GM21825 (cell line): ENCODE data around the gene NUDT1.
"Not testable (repeated sequence)": the region's sequence is repeated elsewhere in the genome, so short reads cannot be mapped to it uniquely, and the experiment has no call there.

Source experiments
- ATAC-seq: cut with Tn5 transposase; IDR thresholded peaks from one replicate; pipeline ENCODE4 v1.9.1; 2021; ENCODE audit warnings: mild to moderate bottlenecking, moderate library complexity; ENCODE audit not compliant: unreplicated experiment

The NUDT1 gene

GRCh38 chr7:2264158-2264557, 22.1 kb downstream of the NUDT1 start:
- ATAC-seq: no peak

DNA sequence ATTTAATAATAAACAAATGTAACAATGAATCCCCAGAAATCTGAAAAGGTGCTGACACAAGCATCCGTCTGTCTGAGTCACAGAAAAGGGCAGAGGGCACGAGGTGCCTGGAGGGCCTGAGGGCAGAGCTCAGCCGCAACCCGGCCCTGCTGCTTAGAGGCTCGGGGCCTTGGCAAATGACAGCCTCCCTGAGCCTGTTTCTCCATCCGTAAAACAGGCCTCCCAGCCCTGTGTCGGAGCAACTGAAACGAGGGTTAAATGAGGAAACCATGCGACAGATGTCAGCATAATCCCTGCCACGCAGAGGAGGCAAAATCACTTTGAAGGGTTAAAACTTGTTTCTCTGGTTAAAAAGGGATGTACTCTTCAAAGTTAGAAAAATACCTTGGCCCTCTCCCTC, 24.9 kb downstream of the NUDT1 start:
- no peak for ATAC-seq

DNA sequence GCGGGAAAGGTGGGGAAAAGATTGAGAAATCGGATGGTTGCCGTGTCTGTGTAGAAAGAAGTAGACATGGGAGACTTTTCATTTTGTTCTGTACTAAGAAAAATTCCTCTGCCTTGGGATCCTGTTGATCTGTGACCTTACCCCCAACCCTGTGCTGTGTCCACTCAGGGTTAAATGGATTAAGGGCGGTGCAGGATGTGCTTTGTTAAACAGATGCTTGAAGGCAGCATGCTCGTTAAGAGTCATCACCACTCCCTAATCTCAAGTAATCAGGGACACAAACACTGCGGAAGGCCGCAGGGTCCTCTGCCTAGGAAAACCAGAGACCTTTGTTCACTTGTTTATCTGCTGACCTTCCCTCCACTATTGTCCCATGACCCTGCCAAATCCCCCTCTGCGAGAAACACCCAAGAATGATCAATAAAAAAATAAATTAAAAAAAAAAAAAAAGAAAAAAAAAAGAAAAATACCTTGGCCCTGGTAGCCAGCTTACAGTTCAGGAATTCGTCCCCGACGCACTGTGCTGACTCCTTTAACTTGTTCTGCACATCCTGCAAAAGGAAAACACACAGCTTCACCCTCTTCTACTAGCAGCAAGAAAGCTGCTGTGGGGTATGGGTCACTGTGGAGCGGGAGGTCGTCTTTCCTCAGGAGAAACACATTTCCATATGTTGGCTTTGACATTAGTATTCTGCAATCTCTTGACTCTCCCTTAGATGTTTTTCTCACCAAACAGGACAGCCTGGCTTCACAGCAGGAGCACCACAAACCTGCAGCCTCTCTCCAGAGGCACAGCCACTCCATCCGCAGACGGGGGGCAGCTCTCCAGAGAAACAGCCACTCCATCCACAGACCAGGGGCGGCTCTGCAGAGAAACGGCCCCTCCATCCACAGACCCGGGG, 27.3 kb downstream of the NUDT1 start:
- not testable (repeated sequence) for ATAC-seq

GRCh38 chr7:2269991-2270460, 28.0 kb downstream of the NUDT1 start:
- no peak for ATAC-seq

GRCh38 chr7:2270495-2270894, 28.5 kb downstream of the NUDT1 start:
- no peak for ATAC-seq

GRCh38 chr7:2271273-2272026, 29.4 kb downstream of the NUDT1 start:
- ATAC-seq: no peak

DNA sequence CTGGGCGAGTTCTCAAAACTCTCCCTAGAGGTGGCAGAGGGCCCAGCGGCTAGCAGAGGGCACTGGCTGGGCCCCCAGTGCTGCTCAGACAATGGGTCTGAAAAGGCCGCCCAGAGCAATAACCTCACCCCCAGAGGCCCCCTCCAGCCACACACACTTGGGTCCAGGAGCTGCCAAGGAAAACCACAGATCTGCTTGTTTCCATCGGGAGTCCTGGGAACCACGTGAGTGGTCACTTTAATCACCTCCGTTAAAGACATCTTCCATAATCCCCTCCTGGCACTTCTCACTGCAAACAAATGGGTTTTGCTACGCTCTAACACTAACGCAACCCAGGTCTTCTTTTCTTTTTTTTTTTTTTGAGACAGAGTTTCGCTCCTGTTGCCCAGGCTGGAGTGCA, 30.0 kb downstream of the NUDT1 start:
- ATAC-seq: no peak

DNA sequence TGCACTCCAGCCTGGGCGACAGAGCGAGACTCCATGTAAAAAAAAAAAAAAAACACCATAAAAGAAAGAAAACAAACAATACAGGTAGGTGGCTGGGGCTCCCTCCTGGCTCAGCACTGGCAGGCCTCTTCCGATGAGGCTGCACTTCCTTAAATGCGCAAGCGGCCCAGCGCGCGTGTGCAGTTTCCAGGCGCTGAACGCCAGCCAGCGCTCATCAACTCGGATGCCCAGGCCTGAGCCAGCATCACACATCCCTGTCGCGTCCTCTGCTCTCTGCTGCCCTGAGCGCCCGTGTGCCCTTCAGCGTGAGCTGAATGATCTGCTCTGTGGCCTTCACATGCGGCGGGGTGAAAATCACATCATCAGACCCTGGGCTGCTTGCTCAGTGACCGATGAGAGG, 31.8 kb downstream of the NUDT1 start:
- ATAC-seq: no peak

GRCh38 chr7:2274666-2275065, 32.6 kb downstream of the NUDT1 start:
- no peak for ATAC-seq

DNA sequence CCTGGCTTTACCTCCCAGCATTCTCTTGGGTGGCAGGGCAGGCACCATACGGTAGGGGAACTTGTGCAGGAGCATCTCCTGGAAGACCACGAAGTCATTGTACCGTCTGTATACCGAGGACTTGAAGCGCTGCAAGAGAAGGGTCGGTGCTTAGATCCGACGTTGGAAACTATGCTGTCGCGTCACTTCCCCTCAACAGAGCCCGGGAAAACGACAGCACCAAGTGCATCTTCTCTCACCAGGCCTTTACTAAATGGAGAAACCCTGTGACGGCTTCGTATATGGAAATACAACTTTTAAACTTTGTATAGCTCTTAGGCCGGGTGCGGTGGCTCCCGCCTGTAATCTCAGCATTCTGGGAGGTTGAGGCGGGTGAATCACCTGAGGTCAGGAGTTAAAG, 33.1 kb downstream of the NUDT1 start:
- no peak for ATAC-seq

- ATAC-seq: no peak
These were observed 34.1 kb downstream of the NUDT1 start for GRCh38 chr7:2276107-2276506.

- no peak for ATAC-seq
These were observed 36.0 kb downstream of the NUDT1 start for GRCh38 chr7:2278026-2278425.

DNA sequence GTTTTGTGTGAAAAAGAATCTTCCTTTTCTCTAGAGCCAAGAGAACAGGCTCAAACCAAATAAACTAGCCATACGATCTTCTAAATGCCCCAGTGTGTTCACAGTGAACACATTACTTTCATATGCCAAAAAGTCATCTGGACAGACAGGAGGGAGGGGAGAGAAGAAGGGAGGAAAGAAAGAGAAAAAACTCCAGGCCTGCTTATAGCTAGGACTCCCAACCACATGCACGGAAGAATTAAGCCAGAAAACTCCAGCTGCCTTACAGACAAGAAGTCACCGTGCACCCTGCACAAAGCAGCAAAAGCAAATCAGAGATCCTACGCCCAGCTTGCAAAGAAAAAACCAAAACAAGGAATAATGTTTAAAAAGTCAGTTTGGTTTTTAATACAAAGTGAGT, 37.9 kb downstream of the NUDT1 start:
- ATAC-seq: no peak

- ATAC-seq: no peak
These were observed 38.4 kb downstream of the NUDT1 start for GRCh38 chr7:2280424-2280823.

DNA sequence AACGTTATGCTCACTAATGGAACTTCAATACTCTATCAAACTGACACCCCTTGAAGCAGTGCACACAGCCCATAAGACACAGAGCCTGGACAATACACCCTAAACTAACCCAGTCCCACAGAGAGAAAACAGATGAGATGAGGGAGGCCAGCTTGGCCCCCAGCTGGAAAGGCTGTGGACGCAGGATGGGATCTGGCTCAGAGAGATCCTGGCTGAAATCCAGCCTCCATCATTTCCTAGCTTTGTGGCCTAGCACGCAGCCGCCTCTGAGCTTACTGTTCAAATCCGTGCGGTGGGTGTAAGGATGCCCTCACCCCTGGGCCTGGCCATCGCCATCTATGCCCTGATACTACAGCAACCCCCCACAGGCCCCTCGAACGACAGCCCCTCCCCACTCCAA, 39.5 kb downstream of the NUDT1 start:
- ATAC-seq: no peak

GRCh38 chr7:2282185-2282751, 40.2 kb downstream of the NUDT1 start:
- ATAC-seq: no peak

DNA sequence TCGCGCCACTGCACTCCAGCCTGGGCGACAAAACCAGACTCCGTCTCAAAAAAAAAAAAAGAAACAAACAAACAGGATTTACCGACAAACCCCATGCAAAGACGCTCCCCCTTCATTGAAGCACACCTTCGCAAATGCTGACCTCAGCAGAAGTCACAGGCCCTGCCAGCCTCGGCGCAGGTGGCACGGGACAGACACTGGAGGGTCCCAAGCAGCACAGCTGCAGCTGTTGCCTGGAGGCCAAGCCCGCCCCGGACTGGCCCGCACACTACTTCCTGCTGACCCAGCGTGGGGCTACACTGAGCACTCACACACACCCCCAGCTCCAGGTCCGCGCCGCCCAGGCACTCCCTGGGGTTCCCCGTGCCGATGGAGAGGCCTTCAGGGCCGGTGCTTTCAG, 41.0 kb downstream of the NUDT1 start:
- ATAC-seq: no peak

- no peak for ATAC-seq
These were observed 45.7 kb downstream of the NUDT1 start for GRCh38 chr7:2287745-2288144.

DNA sequence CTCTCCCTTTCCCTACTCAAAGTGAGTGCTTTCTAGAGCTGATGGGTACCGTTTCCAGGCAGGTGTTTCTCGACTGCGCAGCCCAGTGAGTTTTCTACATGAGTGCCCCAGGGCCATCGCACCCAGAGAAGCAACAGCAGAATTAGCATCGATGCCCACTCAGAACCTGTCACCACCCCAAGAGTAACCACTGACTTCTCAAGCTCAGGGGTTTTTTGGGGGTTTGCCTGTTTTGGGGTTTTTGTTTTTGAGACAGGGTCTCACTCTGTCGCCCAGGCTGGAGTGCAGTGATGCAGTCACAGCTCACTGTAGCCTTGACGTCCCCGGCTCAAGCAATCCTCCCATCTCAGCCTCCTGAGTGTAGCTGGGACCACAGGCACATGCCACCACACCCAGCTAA, 46.5 kb downstream of the NUDT1 start:
- ATAC-seq: peak; percentile 60

- ATAC-seq: no peak
These were observed 47.1 kb downstream of the NUDT1 start for GRCh38 chr7:2289111-2289586.

GRCh38 chr7:2289621-2290020, 47.6 kb downstream of the NUDT1 start:
- ATAC-seq: no peak

DNA sequence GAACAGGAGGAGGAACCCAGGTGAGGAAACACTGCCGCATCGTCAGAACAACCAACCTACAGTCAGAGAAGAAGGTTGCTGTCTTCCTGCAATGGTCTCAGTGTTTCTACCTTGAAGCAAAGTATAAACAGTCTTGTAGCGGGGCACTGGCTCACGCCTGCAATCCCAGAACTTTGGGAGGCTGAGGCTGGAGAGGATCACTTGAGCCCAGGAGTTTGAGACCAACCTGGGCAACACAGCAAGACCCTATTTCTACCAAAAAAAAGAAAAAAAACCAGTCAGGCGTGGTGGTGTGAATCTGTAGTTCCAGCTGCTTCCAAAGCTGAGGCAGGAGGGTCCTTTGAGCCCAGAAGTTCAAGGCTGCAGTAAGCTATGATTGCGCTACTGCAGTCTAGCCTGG, 48.9 kb downstream of the NUDT1 start:
- ATAC-seq: no peak
